HepG2 (cell line): ENCODE results near the gene EEF1A2. TPM values are rescaled to one million over a fixed set of nuclear protein-coding genes. Genes with fewer than 3 reads are reported as not detected.

Experiments used
- ATAC-seq: fragments of 200-7000 bp; cut with Tn5 transposase; 3 replicates; pipeline ENCODE4 v1.9.1; 2020; ENCODE audit warnings: mild to moderate bottlenecking, moderate library complexity
- BruUV-seq: library from RNA; stranded (reverse); fragments of 400-500 nt; replicated peaks from 2 replicates; lab custom pipeline; 2021; lab: Mats Ljungman, UMichigan
- CTCF ChIA-PET: fragments of 300-600 bp; formaldehyde crosslinking; extraction: SDS; loops from one replicate; lab custom pipeline; 2021; ENCODE audit warnings: low total read pairs, inconsistent platforms, low intra/inter-chr PET ratio; lab: Yijun Ruan, JAX
- POLR2A ChIA-PET: fragments of 350-600 bp; sonication (Branson Sonifier 250); formaldehyde crosslinking; loops from one replicate; lab custom pipeline; 2020; ENCODE audit warnings: antibody characterized with exemption, inconsistent platforms; lab: Yijun Ruan, JAX
- DNase-seq: peaks from one replicate; pipeline ENCODE4 v3.0.0-alpha.2; 2015; ENCODE audit warnings: low spot score
- FAIRE-seq: peaks from 3 replicates; lab custom pipeline; 2011; peaks lifted over from hg19 to GRCh38; lab: Jason Lieb, UNC
- H2AFZ ChIP-seq: one replicate; pipeline ENCODE4 v1.6.1; 2011; ENCODE audit warnings: low read length, inconsistent platforms
- H3K27ac ChIP-seq: fragments of 300-600 bp; 3 replicates; pipeline ENCODE4 v1.8.0; 2011; ENCODE audit warnings: mixed run types, mild to moderate bottlenecking, mixed read lengths, low read length, inconsistent platforms; ENCODE audit not compliant: insufficient read depth; ENCODE audit errors: extremely low read length
- H3K27me3 ChIP-seq, 2 experiments: fragments of 200-600 bp in 1 of 2; 2 replicates in 1 of 2; 3 replicates in 1 of 2; pipeline versions ENCODE4 v1.6.0 to v1.8.0; 2011; ENCODE audit warnings: low read length in 2 of 2, mild to moderate bottlenecking in 2 of 2, moderate library complexity in 2 of 2, inconsistent platforms in 1 of 2; ENCODE audit not compliant: insufficient read depth in 2 of 2, control insufficient read depth in 1 of 2
- H3K36me3 ChIP-seq, 2 experiments: fragments of 200-600 bp in 1 of 2; replicated peaks in 1 of 2; 2 replicates in 1 of 2; 3 replicates in 1 of 2; pipeline versions ENCODE4 v1.5.1 to v1.8.0; 2011; ENCODE audit warnings: low read length in 2 of 2, inconsistent platforms in 1 of 2; ENCODE audit not compliant: insufficient read depth in 2 of 2, control insufficient read depth in 1 of 2
- H3K4me1 ChIP-seq: 2 replicates; pipeline ENCODE4 v1.5.1; 2012; ENCODE audit warnings: low read length, inconsistent platforms; ENCODE audit not compliant: insufficient read depth
- H3K4me2 ChIP-seq: 2 replicates; pipeline ENCODE4 v1.6.0; 2011; ENCODE audit warnings: low read depth, low read length, inconsistent platforms
- H3K4me3 ChIP-seq, 3 experiments: fragments of 200-600 bp in 1 of 3; sonication (generic), shearing (Covaris generic) in 1 of 3; replicated peaks in 1 of 3; 2 replicates each; pipeline ENCODE4 v1.5.1; 2011 to 2016; ENCODE audit warnings: low read length in 3 of 3, inconsistent platforms in 2 of 3, low read depth in 2 of 3, mild to moderate bottlenecking in 2 of 3, control low read depth in 1 of 3, mixed read lengths in 1 of 3; ENCODE audit not compliant: insufficient read depth in 1 of 3
- H3K79me2 ChIP-seq: one replicate; pipeline ENCODE4 v1.6.1; 2011; ENCODE audit warnings: low read length, inconsistent platforms; ENCODE audit not compliant: insufficient read depth
- H3K9ac ChIP-seq: 2 replicates; pipeline ENCODE4 v1.6.0; 2011; ENCODE audit warnings: mild to moderate bottlenecking, low read depth, low read length, inconsistent platforms; ENCODE audit not compliant: insufficient read depth
- H3K9me3 ChIP-seq: 2 replicates; pipeline ENCODE4 v1.5.1; 2012; ENCODE audit warnings: mild to moderate bottlenecking, low read length
- H4K20me1 ChIP-seq: 2 replicates; pipeline ENCODE4 v1.6.0; 2011; ENCODE audit warnings: inconsistent platforms, mild to moderate bottlenecking, low read length, moderate library complexity; ENCODE audit not compliant: insufficient read depth
- ARID2 ChIP-seq: sonication (generic); formaldehyde crosslinking; IDR thresholded peaks from 2 replicates; pipeline ENCODE4 v1.8.1; 2022; ENCODE audit warnings: mild to moderate bottlenecking, missing genetic modification reagents, borderline replicate concordance
- MAF1 ChIP-seq: sonication (generic); formaldehyde crosslinking; IDR thresholded peaks from 2 replicates; pipeline ENCODE4 v1.5.0; 2020; ENCODE audit warnings: missing genetic modification reagents, borderline replicate concordance
- MAX ChIP-seq: IDR thresholded peaks from 2 replicates; pipeline ENCODE4 v1.6.1; 2012; ENCODE audit warnings: inconsistent platforms
- MNT ChIP-seq: fragments of 450-650 bp; IDR thresholded peaks from 2 replicates; pipeline ENCODE4 v1.6.1; 2016
- PBX3 ChIP-seq: sonication (generic); formaldehyde crosslinking; IDR thresholded peaks from 2 replicates; pipeline ENCODE4 v1.8.1; 2023; ENCODE audit warnings: missing genetic modification reagents, inconsistent platforms, borderline replicate concordance
- PCBP1 ChIP-seq: fragments of 200-400 bp; formaldehyde crosslinking; IDR thresholded peaks from 2 replicates; pipeline ENCODE4 v1.6.1; 2017; ENCODE audit warnings: mild to moderate bottlenecking, low read depth, low read length, borderline replicate concordance
- THRA ChIP-seq: sonication (generic); formaldehyde crosslinking; IDR thresholded peaks from 2 replicates; pipeline ENCODE4 v1.4.0; 2020; ENCODE audit warnings: missing genetic modification reagents, borderline replicate concordance
- ZBTB7B ChIP-seq: sonication (generic); formaldehyde crosslinking; IDR thresholded peaks from 2 replicates; pipeline ENCODE4 v1.4.0; 2020; ENCODE audit warnings: missing genetic modification reagents
- ZFP36 ChIP-seq: fragments of 150-350 bp; IDR thresholded peaks from 2 replicates; pipeline ENCODE4 v1.6.1; 2018; ENCODE audit warnings: borderline replicate concordance, low read length, low read depth; ENCODE audit not compliant: partially characterized antibody
- ZGPAT ChIP-seq: IDR thresholded peaks from 2 replicates; pipeline ENCODE4 v1.6.1; 2016; ENCODE audit warnings: mild to moderate bottlenecking
- ZNF224 ChIP-seq: sonication (generic); formaldehyde crosslinking; IDR thresholded peaks from 2 replicates; pipeline ENCODE4 v1.5.0; 2020; ENCODE audit warnings: mild to moderate bottlenecking, missing genetic modification reagents
- ZNF256 ChIP-seq: sonication (generic); formaldehyde crosslinking; conservative IDR thresholded peaks from 2 replicates; pipeline ENCODE4 v1.4.0; 2020; ENCODE audit warnings: missing genetic modification reagents
- ZNF597 ChIP-seq: sonication (generic); formaldehyde crosslinking; IDR thresholded peaks from 2 replicates; pipeline ENCODE4 v1.5.0; 2020; ENCODE audit warnings: missing genetic modification reagents
- ZNF614 ChIP-seq: IDR thresholded peaks from 2 replicates; pipeline ENCODE4 v1.6.1; 2018; ENCODE audit warnings: missing biosample characterization, missing genetic modification reagents, inconsistent platforms, borderline replicate concordance
- WGBS: methylation state at CpG from one replicate; pipeline ENCODE4 v1.1.6; 2017; ENCODE audit warnings: low lambda C conversion rate; 5-methylcytosine and 5-hydroxymethylcytosine counted together
- in situ Hi-C: cut with HindIII; loops from 2 replicates; pipeline ENCODE4 v1.10.0; 2017; ENCODE audit warnings: low pct_unique_long_range_greater_than_20kb; ENCODE audit not compliant: extremely low pct_ligation_motif_present
- intact Hi-C: fragments of 100-400 bp; cut with micrococcal nuclease; formaldehyde crosslinking; loops from one replicate; pipeline ENCODE4 v1.10.0; 2022; ENCODE audit not compliant: unreplicated experiment
- polyA plus RNA-seq, 8 experiments: library from polyadenylated mRNA; depleted of rRNA in 3 of 8; stranded (reverse) in 7 of 8; unstranded in 1 of 8; fragments of >200 nt; fragmentation: Illumina TruSeq in 4 of 8; extraction: Trizol in 4 of 8; gene quantifications; 2 replicates each; pipeline versions ENCODE4 v1.2.1 to v1.2.3, GENCODE V29; 2011 to 2016; ENCODE audit warnings: low read depth in 4 of 8, missing spikeins in 1 of 8, mixed read lengths in 1 of 8; ENCODE audit not compliant: insufficient read depth in 1 of 8
- total RNA-seq, 5 experiments: library from RNA; depleted of rRNA; stranded (reverse); fragments of >200 nt; fragmentation: Illumina TruSeq; extraction: Trizol; gene quantifications; 2 replicates each; pipeline ENCODE4 v1.2.3, GENCODE V29; 2016; ENCODE audit warnings: low read depth in 1 of 5

Gene EEF1A2
- total and polyA plus RNA-seq, 2 of the 13 experiments (the other 11 are each of a cell fraction or from before 2014, with no cell fraction given), result 0.44 to 0.87 TPM

GRCh38 chr20:63464289-63464635 lies 34.6 kb downstream of the EEF1A2 start:
- Histone ChIP-seq H2AFZ (no peak overlapping the region), H3K36me3 (no peaks in the 10 kb centered on the region), H4K20me1 (peaks cover 20% of the 10 kb centered on the region; the same call in 1 of the 2 replicates), H3K4me3 (no peak overlapping the region), H3K79me2 (no peaks in the 10 kb centered on the region), H3K27me3 (peaks cover 56 to 92% of the 10 kb centered on the region in 2 experiments), H3K4me1 (no peaks in the 10 kb centered on the region), H3K27ac (no peak overlapping the region), H3K9ac (no peak overlapping the region), H3K4me2 (no peak overlapping the region), H3K9me3 (no peaks in the 10 kb centered on the region)
- intact Hi-C loops, result no loop called here
- DNase-seq, result no peak
- ChIA-PET POLR2A (no interaction called here), CTCF (no interaction called here)
- no TSS peak for BruUV-seq
- no peak for ATAC-seq
- in situ Hi-C loops, result no loop called here
- no peak for FAIRE-seq
- 12% methylated on average over 11 of the region's 12 CpGs for WGBS
- TF ChIP-seq MNT, result no peak
- TF ChIP-seq MAF1, result no peak
- TF ChIP-seq ZNF224 (CRISPR knock-in tag), result no peak
- TF ChIP-seq ZNF256 (CRISPR knock-in tag), result no peak
- no peak for TF ChIP-seq ZNF597
- TF ChIP-seq PBX3 (CRISPR knock-in tag), result no peak
- no peak for TF ChIP-seq MAX
- TF ChIP-seq ZFP36, result no peak
- TF ChIP-seq ZBTB7B (CRISPR knock-in tag), result no peak
- TF ChIP-seq ZNF614 (CRISPR knock-in tag), result no peak
- no peak for TF ChIP-seq PCBP1
- TF ChIP-seq THRA, result no peak
- no peak for TF ChIP-seq ARID2 (CRISPR knock-in tag)
- no peak for TF ChIP-seq ZGPAT (CRISPR knock-in tag)
